ENCODE data around the gene ZCCHC14.

DNA sequence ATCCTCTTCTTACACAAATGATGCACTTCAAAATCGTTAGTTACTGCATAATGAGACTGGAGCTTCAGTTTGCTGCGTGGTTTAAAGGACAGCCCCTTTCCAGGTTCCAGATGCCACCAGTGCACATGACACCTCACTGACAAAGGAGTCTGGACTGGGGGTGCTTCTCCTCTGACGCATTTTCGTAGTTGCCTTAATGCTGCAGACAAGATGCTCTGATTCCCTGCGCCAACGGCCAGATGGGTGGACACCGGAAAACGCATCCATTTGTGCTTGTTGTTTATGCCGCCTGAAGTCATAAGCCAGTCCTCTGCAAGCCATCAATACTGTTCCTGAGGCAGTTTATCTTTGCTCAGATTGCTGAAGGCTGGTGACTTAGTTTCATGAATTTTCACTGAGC is 125.3 kb downstream of the ZCCHC14 start:
- TF ChIP-seq CTCF (IDR thresholded peaks at IDR 0.05; ENCODE audit: low read length) (no peak), EZH2 (optimal IDR thresholded peaks at IDR 0.05; ENCODE audit: low read depth, low read length) (no peak), EZH2phosphoT487 (IDR thresholded peaks at IDR 0.05; ENCODE audit: low read length) (no peak)
